DOHH2 (cell line): Measurements from ENCODE around the gene GOLGA2.

Experiments used
- H3F3A ChIP-seq: fragments of 200-600 bp; sonication (generic), shearing (Covaris generic); 2 replicates; pipeline ENCODE4 v1.6.0; 2016; ENCODE audit warnings: antibody characterized with exemption, mild to moderate bottlenecking; ENCODE audit not compliant: control insufficient read depth, insufficient read depth
- H3K27ac ChIP-seq: fragments of 200-600 bp; sonication (generic); 2 replicates; pipeline ENCODE4 v1.5.1; 2014; ENCODE audit warnings: low read depth, mild to moderate bottlenecking, low read length, moderate library complexity
- H3K27me3 ChIP-seq: fragments of 200-600 bp; sonication (generic); 2 replicates; pipeline ENCODE4 v1.6.1; 2014; ENCODE audit warnings: mild to moderate bottlenecking, low read length, mixed read lengths; ENCODE audit not compliant: control insufficient read depth
- H3K36me3 ChIP-seq: fragments of 200-600 bp; sonication (generic); 2 replicates; pipeline ENCODE4 v1.6.1; 2014; ENCODE audit warnings: mild to moderate bottlenecking, low read length, moderate library complexity, mixed read lengths; ENCODE audit not compliant: control insufficient read depth
- H3K4me1 ChIP-seq: fragments of 200-600 bp; sonication (generic); 2 replicates; pipeline ENCODE4 v1.6.1; 2014; ENCODE audit warnings: mild to moderate bottlenecking, low read length, mixed read lengths; ENCODE audit not compliant: control insufficient read depth
- H3K4me2 ChIP-seq: fragments of 200-600 bp; sonication (generic); 2 replicates; pipeline ENCODE4 v1.6.0; 2014; ENCODE audit warnings: mild to moderate bottlenecking, low read length, moderate library complexity
- H3K4me3 ChIP-seq: fragments of 200-600 bp; sonication (generic); 2 replicates; pipeline ENCODE4 v1.5.1; 2014; ENCODE audit warnings: mild to moderate bottlenecking, low read length, mixed read lengths
- H3K79me2 ChIP-seq: fragments of 200-600 bp; sonication (generic); 2 replicates; pipeline ENCODE4 v1.6.1; 2014; ENCODE audit warnings: mild to moderate bottlenecking, low read length, mixed read lengths; ENCODE audit not compliant: control insufficient read depth
- H3K9me2 ChIP-seq: fragments of 200-600 bp; sonication (generic); replicated peaks from 2 replicates; pipeline ENCODE4 v1.6.1; 2014; ENCODE audit warnings: mild to moderate bottlenecking, low read length, mixed read lengths; ENCODE audit not compliant: control insufficient read depth
- H3K9me3 ChIP-seq: fragments of 200-600 bp; sonication (generic); 2 replicates; pipeline ENCODE4 v1.6.1; 2014; ENCODE audit warnings: antibody characterized with exemption, low read length, mixed read lengths; ENCODE audit not compliant: control insufficient read depth, insufficient read depth
- H4K20me1 ChIP-seq: fragments of 200-600 bp; sonication (generic); 2 replicates; pipeline ENCODE4 v1.6.0; 2014; ENCODE audit warnings: low read depth, mild to moderate bottlenecking, antibody characterized with exemption, low read length, moderate library complexity; ENCODE audit not compliant: control insufficient read depth, insufficient read depth
- EZH2phosphoT487 ChIP-seq: fragments of 200-600 bp; sonication (generic); IDR thresholded peaks from 2 replicates; pipeline ENCODE4 v1.6.1; 2017; ENCODE audit warnings: borderline replicate concordance, mild to moderate bottlenecking, antibody characterized with exemption, low read length, moderate library complexity, mixed read lengths
- TF ChIP-seq, protein P1 (sequence below): fragments of 200-600 bp; sonication (generic); IDR thresholded peaks from one replicate; pipeline ENCODE4 v1.5.1; 2014; ENCODE audit warnings: antibody characterized with exemption, mild to moderate bottlenecking, low read depth, low read length; ENCODE audit not compliant: poor library complexity, severe bottlenecking

Gene GOLGA2

DNA sequence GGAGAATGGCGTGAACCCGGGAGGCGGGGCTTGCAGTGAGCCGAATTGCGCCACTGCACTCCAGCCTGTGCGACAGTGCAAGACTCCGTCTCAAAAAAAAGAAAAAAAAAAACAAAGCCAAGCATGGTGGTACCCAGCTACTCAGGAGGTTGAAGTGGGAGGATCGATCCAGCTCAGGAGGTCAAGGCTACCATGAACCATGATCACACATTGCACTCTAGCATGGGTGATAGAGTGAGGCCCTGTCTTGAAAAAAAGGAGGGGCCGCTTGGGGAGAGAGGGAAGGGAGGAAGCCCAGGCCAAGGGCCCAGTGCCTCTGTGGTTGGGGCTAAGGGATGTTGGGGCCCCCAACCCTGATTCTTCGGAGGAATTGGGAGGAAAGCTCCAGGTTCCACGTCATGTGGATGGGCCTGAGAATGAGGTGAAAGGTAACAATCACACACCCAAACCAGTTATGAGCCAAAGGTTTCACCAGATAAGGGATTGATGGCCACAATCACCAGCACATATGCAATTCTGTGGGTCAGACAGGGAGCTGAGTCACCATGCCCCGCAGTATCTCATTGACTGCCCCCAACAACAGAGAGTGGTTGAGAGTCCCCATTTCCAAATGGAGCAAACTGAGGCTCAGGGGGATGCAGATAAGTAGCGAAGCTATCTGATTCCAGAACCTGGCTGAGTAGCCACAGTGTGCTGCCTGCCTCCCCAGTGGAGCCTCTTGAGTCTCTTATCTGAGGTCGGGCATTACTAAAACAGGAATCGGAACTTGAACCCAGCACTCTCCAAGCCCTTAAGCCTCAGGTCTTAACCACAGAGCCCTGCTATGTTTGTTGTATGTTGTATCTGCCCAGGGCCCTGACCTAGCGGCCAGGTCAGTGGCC, 20.8 kb upstream of the GOLGA2 start:
- Histone ChIP-seq H3K4me3 (no peak overlapping the region), H3K9me3 (no peaks in the 10 kb centered on the region), H3K79me2 (no peaks in the 10 kb centered on the region), H3K9me2 (no peaks in the 10 kb centered on the region), H3K4me2 (no peak overlapping the region), H3K4me1 (no peaks in the 10 kb centered on the region), H3K36me3 (no peaks in the 10 kb centered on the region), H4K20me1 (no peaks in the 10 kb centered on the region), H3K27me3 (no peaks in the 10 kb centered on the region), H3F3A (no peaks in the 10 kb centered on the region), H3K27ac (no peak overlapping the region)
- TF ChIP-seq, protein P1, sequence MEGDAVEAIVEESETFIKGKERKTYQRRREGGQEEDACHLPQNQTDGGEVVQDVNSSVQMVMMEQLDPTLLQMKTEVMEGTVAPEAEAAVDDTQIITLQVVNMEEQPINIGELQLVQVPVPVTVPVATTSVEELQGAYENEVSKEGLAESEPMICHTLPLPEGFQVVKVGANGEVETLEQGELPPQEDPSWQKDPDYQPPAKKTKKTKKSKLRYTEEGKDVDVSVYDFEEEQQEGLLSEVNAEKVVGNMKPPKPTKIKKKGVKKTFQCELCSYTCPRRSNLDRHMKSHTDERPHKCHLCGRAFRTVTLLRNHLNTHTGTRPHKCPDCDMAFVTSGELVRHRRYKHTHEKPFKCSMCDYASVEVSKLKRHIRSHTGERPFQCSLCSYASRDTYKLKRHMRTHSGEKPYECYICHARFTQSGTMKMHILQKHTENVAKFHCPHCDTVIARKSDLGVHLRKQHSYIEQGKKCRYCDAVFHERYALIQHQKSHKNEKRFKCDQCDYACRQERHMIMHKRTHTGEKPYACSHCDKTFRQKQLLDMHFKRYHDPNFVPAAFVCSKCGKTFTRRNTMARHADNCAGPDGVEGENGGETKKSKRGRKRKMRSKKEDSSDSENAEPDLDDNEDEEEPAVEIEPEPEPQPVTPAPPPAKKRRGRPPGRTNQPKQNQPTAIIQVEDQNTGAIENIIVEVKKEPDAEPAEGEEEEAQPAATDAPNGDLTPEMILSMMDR: no peak
- no peak for TF ChIP-seq EZH2phosphoT487

DNA sequence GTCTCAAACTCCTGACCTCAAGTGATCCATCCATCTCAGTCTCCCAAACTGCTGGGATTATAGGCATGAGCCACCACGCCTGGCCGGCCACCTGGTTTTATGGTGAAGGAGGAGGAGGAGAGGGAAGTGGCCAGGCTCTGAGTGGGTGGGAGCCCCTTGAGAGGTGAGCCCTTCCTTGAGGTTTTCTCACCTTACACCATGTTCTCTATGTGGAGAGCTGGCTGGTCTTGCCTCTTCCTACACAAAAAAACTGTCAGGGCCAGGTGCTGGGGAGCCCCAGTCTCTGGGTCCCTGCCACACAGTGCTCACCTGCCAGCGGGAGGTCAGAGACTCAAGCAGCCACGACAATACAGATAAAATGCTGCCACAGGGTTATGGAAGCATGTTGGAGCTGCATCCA, 18.3 kb upstream of the GOLGA2 start:
- Histone ChIP-seq H3K4me3 (no peak overlapping the region), H3K27ac (no peak overlapping the region)
- no peak for TF ChIP-seq EZH2phosphoT487
- TF ChIP-seq, protein P1: no peak

DNA sequence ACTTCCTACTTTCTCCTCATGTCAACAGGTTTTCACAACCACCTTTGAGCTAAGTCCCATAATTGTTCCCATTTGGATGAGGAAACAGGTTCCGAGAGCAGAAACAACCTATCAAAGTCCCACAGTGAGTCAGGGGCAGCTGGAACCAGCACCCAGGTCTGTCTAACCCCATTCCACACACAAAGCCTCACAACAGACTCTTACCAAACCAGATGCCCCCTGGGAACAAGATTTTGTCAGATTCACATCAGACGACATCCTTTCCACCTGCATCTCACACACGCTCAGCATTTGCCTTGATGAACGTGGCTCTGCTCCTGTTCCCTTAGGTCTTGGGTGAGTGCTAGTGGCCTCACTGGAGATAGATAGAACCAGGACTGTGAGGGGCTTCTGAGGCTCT, 17.3 kb upstream of the GOLGA2 start:
- no peak for TF ChIP-seq EZH2phosphoT487
- TF ChIP-seq, protein P1: no peak
- Histone ChIP-seq H3K36me3 (no peaks in the 10 kb centered on the region), H3K27me3 (no peaks in the 10 kb centered on the region), H3K79me2 (no peaks in the 10 kb centered on the region), H3K9me3 (no peaks in the 10 kb centered on the region), H3K4me2 (no peak overlapping the region), H3K4me1 (no peaks in the 10 kb centered on the region), H3K27ac (no peak overlapping the region), H4K20me1 (no peaks in the 10 kb centered on the region), H3F3A (no peaks in the 10 kb centered on the region), H3K9me2 (no peaks in the 10 kb centered on the region), H3K4me3 (no peak overlapping the region)

More for the DNA sequence above, 18.3 kb upstream of the GOLGA2 start:
- Histone ChIP-seq H3K9me2 (no peaks in the 10 kb centered on the region), H3F3A (no peaks in the 10 kb centered on the region), H3K79me2 (no peaks in the 10 kb centered on the region), H4K20me1 (no peaks in the 10 kb centered on the region), H3K4me1 (no peaks in the 10 kb centered on the region), H3K4me2 (no peak overlapping the region), H3K27me3 (no peaks in the 10 kb centered on the region), H3K9me3 (no peaks in the 10 kb centered on the region), H3K36me3 (no peaks in the 10 kb centered on the region)
